HG03045 (cell line): Measurements from ENCODE around the gene WNT9A.
"Not testable (repeated sequence)": the region's sequence is repeated elsewhere in the genome, so short reads cannot be mapped to it uniquely, and the experiment has no call there.

Experiments
- ATAC-seq: cut with Tn5 transposase; IDR thresholded peaks from one replicate; pipeline ENCODE4 v1.9.1; 2021; ENCODE audit warnings: mild to moderate bottlenecking, moderate library complexity; ENCODE audit not compliant: unreplicated experiment

WNT9A gene, protein sequence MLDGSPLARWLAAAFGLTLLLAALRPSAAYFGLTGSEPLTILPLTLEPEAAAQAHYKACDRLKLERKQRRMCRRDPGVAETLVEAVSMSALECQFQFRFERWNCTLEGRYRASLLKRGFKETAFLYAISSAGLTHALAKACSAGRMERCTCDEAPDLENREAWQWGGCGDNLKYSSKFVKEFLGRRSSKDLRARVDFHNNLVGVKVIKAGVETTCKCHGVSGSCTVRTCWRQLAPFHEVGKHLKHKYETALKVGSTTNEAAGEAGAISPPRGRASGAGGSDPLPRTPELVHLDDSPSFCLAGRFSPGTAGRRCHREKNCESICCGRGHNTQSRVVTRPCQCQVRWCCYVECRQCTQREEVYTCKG

DNA sequence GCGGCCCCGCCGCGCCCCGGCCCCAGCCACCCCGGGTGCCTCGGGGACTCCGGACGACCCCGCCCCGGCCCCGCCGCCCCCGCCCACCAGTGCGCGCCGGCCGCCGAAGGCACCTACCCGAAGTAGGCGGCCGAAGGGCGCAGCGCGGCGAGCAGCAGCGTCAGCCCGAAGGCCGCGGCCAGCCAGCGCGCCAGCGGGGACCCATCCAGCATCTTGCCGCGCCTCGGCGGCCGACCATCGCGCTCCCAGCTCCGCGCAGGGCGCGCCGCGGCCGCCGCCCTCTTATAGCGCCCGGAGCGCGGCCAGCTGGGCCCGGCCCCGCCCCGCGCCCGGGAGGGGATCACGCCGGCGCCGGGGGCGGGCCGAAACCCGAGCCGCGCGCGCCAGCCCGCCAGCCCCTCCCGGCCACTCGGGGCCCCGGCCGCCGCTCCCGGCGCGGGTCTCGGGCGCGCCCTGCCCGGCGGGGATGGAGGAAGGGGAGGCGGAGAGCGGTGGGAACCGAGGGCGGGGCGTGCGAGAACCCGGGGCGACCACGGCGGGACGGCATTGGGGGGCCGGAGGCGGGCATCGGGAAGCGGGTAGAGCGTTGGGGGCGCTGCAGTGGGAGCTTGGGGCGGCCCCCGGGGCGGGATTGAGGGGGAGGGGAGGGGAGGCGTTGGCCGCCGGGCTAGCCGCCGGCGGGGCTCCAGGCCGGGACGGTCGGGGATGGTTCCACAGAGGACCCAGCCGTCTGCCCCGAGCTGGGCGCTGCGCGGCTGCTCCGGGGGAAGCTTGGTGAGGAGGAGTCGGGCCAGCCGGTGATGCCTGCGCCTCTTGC, at the start of gene WNT9A:
Gene WNT9A (minus strand): TSS at position 257 of the 817 bp plus-strand sequence. CDS start 45 bp downstream, at position 212.
- ATAC-seq: no peak

GRCh38 chr1:227996187-227996950, 48.6 kb upstream of the WNT9A start:
- ATAC-seq: no peak

DNA sequence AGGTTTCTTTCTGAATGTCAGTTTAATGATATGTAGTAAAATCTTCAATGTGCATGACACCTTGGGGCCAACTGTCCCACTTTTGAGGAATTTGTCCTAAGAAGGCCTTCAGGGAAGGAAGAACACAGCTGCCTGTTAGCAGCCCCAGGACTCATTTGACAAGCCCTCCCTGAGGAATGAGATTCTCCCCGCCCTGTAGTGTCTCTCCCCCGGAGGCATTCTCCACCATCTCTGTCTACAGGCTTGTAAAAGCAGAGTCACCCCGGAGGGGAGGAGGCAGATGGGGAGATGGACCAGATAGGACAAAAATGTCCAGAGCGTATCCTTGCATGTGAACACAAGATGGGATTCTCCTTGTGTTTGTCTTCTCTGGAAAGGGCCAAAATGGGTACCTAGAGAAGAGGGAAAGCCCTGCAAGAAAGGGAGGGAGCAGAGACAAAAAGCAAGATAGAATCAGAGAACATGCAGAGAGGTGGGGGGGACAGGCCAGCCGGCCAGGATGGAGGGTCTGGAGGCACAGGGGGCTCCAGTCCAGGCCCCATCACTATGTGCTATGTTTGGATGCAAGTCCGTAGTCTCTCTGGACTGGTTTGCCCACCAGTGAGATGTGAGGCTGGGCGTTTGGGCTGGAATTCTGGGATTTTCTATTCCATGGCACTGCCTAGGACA, 47.0 kb upstream of the WNT9A start:
- no peak for ATAC-seq

GRCh38 chr1:227987181-227987580, 39.4 kb upstream of the WNT9A start:
- ATAC-seq: no peak

- not testable (repeated sequence) for ATAC-seq
Observed at GRCh38 chr1:227975583-227976283, 28.0 kb upstream of the WNT9A start.

DNA sequence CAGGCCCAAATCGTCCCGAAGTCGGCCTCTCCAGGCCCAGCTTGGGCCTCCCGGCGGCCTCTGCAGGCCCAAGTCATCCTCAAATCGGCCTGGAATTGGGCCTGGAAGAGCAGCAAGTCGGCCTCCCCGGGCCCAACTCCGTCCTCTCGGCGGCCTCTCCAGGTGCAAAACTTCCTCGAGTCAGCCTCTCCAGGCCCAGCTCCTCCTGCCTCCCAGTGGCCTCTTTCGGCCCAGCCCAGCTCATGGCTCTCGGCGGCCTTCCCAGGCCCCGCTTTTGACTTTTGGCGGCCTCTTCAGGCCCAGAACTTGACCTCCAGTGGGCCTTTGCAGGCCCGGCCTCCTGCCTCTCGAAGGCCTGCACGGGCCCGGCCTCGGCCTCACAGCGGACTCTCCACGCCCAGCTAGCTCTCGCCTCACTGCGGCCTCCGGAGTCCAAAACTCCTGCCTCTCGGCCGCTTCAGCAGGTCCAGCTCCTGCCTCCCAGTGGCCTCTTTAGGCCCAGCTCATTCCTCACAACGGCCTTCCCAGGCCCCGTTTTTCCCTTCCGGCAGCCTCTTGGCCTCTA, 26.1 kb upstream of the WNT9A start:
- not testable (repeated sequence) for ATAC-seq

DNA sequence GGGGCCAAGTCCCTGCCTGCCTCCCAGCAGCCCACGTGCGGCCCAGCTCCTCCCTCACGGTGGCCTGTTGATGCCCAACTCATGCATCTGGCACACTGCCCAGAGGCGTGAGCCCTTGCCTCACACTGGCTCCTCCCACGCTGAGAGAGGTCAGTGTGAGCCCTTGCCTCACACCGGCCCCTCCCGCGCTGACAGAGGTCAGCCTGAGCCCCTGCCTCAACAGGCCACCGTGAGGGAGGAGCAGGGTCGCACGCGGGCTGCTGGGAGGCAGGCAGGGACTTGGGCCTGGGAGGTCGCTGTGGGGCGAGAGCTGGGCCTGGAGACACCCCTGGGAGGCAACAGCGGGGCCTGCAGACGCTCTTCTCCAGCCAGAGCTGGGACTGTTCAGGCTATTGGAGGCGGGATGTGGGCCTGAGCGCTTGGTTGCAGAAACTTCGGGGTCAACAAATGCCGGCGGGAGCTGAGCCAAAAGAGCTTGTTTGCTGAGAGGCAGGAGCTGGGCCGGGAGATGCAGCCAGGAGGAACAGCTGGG, 25.2 kb upstream of the WNT9A start:
- ATAC-seq: not testable (repeated sequence)

- ATAC-seq: not testable (repeated sequence)
Observed at GRCh38 chr1:227972283-227972679, 24.5 kb upstream of the WNT9A start.

DNA sequence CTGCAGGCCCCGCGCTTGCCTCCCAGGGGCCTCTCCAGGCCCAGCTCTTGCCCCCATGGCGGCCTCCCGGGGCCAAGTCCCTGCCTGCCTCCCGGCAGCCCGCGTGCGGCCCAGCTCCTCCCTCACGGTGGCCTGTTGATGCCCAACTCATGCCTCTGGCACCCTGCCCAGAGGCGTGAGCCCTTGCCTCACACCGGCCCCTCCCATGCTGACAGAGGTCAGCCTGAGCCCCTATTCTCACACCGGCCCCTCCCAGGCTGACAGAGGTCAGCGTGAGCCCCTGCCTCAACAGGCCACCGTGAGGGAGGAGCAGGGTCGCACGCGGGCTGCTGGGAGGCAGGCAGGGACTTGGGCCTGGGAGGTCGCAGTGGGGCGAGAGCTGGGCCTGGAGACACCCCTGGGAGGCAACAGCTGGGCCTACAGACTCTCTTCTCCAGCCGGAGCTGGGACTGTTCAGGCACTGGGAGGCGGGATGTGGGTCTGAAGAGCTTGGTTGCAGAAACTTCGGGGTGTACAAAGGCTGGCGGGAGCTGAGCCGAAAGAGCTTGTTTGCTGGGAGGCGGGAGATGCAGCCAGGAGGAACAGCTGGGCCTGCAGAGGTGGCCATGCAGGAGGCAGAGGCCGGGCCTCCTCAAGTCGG, 24.0 kb upstream of the WNT9A start:
- not testable (repeated sequence) for ATAC-seq

GRCh38 chr1:227971216-227971615, 23.5 kb upstream of the WNT9A start:
- not testable (repeated sequence) for ATAC-seq

- not testable (repeated sequence) for ATAC-seq
Observed at GRCh38 chr1:227970076-227970995, 22.6 kb upstream of the WNT9A start.

DNA sequence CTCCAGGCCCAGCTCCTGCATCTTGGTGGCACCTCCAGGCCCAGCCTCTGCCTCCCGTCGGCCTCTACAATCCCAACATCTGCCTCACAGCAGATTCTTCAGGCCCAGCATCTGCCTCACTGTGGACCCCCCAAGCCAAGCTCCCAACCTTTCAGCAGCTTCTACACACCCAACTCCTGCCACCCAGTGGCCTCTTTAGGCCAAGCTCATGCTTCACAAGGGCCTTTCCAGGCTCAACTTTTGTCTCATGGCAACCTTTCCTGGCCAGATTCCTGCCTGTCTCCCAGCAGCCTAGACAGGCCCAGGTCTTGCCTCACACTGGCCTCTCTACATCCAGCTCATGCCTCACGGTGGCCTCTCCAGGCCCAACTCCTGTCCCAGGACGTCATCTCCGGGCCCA, 20.1 kb upstream of the WNT9A start:
- ATAC-seq: not testable (repeated sequence)

GRCh38 chr1:227966733-227967132, 19.0 kb upstream of the WNT9A start:
- not testable (repeated sequence) for ATAC-seq

DNA sequence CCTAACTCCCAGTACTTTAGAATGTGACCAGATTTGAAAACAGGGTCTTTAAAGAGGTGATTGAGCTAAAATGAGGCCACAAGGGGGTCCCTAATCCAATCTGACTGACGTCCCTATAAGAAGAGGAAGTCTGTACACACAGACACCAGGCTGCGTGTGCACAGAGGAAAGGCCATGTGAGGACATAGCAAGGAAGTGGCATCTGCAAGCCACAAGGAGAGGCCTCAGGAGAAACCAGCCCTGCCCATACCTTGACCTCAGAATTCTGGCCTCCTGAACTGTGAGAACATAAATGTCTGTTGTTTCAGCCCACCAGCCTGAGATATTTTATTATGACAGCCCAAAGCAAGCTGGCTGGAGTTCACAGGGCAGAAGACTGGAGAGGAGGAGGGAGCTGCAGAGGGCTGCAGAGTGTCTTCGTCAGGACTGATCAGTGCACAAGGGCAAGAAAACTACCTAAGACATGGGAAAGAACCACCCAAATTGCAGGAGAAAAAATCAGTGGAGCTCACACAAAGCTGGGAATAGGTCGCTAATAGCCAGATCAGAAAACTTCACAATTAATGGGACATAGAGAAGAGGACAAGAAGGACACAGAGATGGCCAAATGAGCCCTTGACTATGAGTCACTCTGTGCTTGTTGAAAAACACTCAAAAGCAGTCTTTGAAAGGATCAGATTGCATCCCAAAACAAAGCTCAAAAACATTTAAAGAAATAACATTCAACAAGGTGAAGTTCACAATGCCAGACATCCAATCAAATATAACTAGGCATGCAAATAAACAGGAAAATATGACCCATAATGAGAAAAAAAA, 14.1 kb upstream of the WNT9A start:
- no peak for ATAC-seq

DNA sequence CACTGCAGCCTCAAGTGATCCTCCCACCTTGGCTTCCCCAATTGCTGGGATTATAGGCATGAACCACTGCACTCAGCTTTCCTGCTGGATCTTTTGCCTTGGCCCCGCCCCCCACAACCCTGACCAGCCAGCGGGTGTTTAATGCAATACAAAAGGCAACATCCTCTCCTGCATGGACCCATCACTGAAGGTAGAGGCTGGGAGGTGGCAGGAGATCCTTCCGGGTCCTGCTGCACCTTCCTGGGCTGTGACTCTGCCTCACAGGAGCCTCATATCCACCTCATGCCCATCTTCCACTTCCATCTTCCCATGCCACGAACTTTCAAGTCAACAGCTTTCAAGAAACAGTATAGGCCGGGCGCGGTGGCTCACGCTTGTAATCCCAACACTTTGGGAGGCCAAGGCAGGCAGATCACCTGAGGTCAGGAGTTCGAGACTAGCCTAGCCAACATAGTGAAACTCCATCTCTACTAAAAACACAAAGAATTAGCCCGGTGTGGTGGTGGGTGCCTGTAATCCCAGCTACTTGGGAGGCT, 11.7 kb upstream of the WNT9A start:
- no peak for ATAC-seq

GRCh38 chr1:227958617-227959324, 11.0 kb upstream of the WNT9A start:
- ATAC-seq: no peak
